Mucosa of stomach (tissue), 1 donor: ENCODE measurements around the gene TMEM135.

Experiments used
- H3K27me3 ChIP-seq: one replicate; pipeline ENCODE4 v1.7.0; 2013; ENCODE audit warnings: mild to moderate bottlenecking, low read length; ENCODE audit not compliant: control insufficient read depth, insufficient read depth
- H3K36me3 ChIP-seq: one replicate; pipeline ENCODE4 v1.7.0; 2013; ENCODE audit warnings: low read length; ENCODE audit not compliant: control insufficient read depth, insufficient read depth
- H3K4me1 ChIP-seq: one replicate; pipeline ENCODE4 v1.7.0; 2013; ENCODE audit warnings: mild to moderate bottlenecking, low read length; ENCODE audit not compliant: control insufficient read depth, insufficient read depth
- H3K4me3 ChIP-seq: one replicate; pipeline ENCODE4 v1.7.0; 2013; ENCODE audit warnings: low read length
- H3K9ac ChIP-seq: one replicate; pipeline ENCODE4 v1.7.0; 2013; ENCODE audit warnings: mild to moderate bottlenecking, low read length, moderate library complexity
- H3K9me3 ChIP-seq: one replicate; pipeline ENCODE4 v1.7.0; 2013; ENCODE audit warnings: mild to moderate bottlenecking, low read length, moderate library complexity; ENCODE audit not compliant: control insufficient read depth
- donor health status: Pancreatic carcinoma.

TMEM135 gene

GRCh38 chr11:87315229-87315628, 277.5 kb downstream of the TMEM135 start:
- no peaks in the 10 kb centered on the region for H3K4me1 ChIP-seq
- no peaks in the 10 kb centered on the region for H3K27me3 ChIP-seq
- H3K9me3 ChIP-seq = no peaks in the 10 kb centered on the region
- H3K36me3 ChIP-seq = no peaks in the 10 kb centered on the region
- H3K9ac ChIP-seq = no peak overlapping the region
- no peak overlapping the region for H3K4me3 ChIP-seq

- Histone ChIP-seq H3K9me3 (no peaks in the 10 kb centered on the region), H3K36me3 (no peaks in the 10 kb centered on the region), H3K27me3 (no peaks in the 10 kb centered on the region), H3K4me1 (no peaks in the 10 kb centered on the region), H3K9ac (no peak overlapping the region), H3K4me3 (no peak overlapping the region)
These were observed 278.8 kb downstream of the TMEM135 start for GRCh38 chr11:87316491-87316890.

GRCh38 chr11:87317441-87317840, 279.7 kb downstream of the TMEM135 start:
- H3K9ac ChIP-seq = no peak overlapping the region
- H3K36me3 ChIP-seq = no peaks in the 10 kb centered on the region
- H3K27me3 ChIP-seq = no peaks in the 10 kb centered on the region
- H3K4me1 ChIP-seq = no peaks in the 10 kb centered on the region
- H3K4me3 ChIP-seq = no peak overlapping the region
- no peaks in the 10 kb centered on the region for H3K9me3 ChIP-seq

DNA sequence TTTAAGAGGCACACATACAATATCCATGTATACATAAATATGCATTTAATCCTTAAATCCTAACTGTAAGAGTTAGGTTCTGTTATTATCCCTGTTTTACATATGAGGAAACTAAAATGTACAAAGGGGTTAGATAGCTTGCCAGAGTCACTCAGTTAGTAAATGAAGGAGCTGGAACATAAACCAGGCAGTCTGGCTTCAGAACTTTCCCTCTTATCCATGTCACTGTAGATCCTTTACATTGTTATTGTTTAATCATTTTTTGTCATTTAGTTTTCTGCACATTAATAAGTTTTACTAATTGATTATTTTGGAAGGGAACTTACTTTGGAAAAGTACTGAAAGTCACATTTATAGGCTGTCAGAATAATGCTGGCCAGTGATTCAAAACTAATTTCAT, 282.4 kb downstream of the TMEM135 start:
- H3K27me3 ChIP-seq = no peaks in the 10 kb centered on the region
- H3K36me3 ChIP-seq = no peaks in the 10 kb centered on the region
- no peaks in the 10 kb centered on the region for H3K4me1 ChIP-seq

DNA sequence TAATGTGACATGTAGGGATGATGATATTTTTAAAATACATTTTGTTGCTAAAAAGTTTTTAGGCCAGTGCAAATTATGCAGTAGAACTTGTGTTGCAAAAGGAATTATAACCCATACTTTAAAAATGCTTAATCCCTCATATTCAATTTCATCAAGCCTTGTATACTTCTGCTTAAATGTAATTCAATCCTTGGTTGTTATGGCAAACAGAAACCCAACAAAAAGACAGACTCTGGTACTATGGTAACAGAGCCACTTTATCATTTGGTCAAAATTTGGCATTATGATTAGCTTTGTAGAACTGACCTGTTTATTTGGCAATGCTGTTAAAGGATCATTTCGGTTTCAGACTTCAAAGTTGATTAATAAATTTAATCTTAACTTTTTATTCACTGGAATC, 284.8 kb downstream of the TMEM135 start:
- no peaks in the 10 kb centered on the region for H3K4me1 ChIP-seq
- no peaks in the 10 kb centered on the region for H3K9me3 ChIP-seq
- no peak overlapping the region for H3K9ac ChIP-seq
- no peaks in the 10 kb centered on the region for H3K27me3 ChIP-seq
- no peaks in the 10 kb centered on the region for H3K36me3 ChIP-seq
- no peak overlapping the region for H3K4me3 ChIP-seq

More for the DNA sequence above, 282.4 kb downstream of the TMEM135 start:
- Histone ChIP-seq H3K9ac (no peak overlapping the region), H3K9me3 (no peaks in the 10 kb centered on the region), H3K4me3 (no peak overlapping the region)

DNA sequence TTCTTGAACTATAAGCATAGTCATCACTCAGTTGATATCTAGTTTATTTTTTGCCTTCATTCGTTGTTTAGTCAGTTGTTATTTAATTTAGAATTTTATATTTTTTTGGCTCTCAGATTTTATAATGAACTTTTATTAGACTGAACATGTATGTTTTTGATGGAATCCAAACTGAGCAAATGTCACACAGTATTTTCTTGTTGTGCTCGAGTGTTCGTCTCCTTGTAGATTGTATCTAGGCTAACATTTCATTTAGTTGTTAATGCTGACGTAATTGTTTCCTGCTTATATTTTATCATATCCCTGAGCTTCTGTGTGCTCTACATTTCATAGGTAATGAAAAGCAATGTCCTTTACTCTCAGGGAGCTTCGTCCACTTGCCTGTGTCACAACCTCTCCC, 286.2 kb downstream of the TMEM135 start:
- H3K9ac ChIP-seq = no peak overlapping the region
- H3K36me3 ChIP-seq = no peaks in the 10 kb centered on the region
- no peaks in the 10 kb centered on the region for H3K4me1 ChIP-seq

DNA sequence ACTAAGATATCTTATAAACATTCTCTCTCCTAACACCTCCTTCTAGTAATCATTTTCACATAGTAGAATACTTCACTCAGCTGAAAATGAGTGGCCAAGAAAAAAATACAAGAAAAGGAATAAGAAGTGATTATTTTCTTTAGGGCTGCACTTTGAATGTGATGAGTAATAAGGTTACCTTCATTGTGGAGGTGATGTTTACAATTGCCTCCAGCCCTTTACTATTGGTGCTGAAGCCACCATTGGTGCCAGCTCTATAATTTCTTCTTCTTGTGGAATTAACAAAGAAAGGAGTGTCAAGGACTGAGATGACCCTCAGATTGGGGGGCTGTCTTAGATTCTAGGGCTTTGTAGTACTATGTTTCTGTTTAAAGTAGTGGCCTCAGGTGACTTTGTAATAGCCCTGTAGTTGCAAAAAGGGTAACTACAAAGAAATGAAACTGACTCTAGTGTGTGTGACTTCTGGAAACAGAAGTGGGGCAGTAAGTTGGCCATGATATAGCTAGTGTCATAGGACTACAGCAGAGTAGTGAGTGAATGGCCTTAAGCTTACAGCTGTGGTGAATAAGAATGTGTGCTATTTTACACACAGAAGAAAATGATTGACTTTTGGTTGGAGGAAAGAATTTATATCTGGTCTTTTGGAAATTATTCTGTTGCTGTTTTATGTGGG, 287.2 kb downstream of the TMEM135 start:
- no peak overlapping the region for H3K4me3 ChIP-seq
- no peaks in the 10 kb centered on the region for H3K36me3 ChIP-seq
- H3K9me3 ChIP-seq = no peaks in the 10 kb centered on the region
- no peak overlapping the region for H3K9ac ChIP-seq
- no peaks in the 10 kb centered on the region for H3K4me1 ChIP-seq
- no peaks in the 10 kb centered on the region for H3K27me3 ChIP-seq

More for the DNA sequence above, 286.2 kb downstream of the TMEM135 start:
- Histone ChIP-seq H3K9me3 (no peaks in the 10 kb centered on the region), H3K27me3 (no peaks in the 10 kb centered on the region), H3K4me3 (no peak overlapping the region)

- Histone ChIP-seq H3K9ac (no peak overlapping the region), H3K4me1 (no peaks in the 10 kb centered on the region), H3K4me3 (no peak overlapping the region), H3K9me3 (no peaks in the 10 kb centered on the region), H3K36me3 (no peaks in the 10 kb centered on the region), H3K27me3 (no peaks in the 10 kb centered on the region)
These were observed 287.7 kb downstream of the TMEM135 start for GRCh38 chr11:87325490-87325872.

DNA sequence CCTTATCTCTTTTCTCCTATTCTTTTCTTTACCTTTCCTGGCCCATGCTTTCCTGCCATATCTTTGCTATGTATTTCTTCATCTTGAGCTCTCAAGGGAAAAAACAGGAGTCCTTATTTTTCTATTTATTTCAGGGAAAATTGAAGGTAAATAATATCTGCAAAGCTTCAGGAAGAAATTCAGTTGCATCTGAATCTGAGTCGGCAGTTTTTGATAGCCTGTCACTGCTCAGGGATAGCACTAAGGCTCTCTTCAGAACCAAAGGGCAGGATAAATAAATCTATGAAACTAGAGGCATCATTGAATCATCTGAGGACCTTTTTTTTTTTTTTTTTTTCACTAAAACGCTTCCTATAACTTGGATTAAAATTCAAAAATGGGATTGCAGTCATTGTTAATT, 288.9 kb downstream of the TMEM135 start:
- Histone ChIP-seq H3K9ac (no peak overlapping the region), H3K36me3 (no peaks in the 10 kb centered on the region), H3K4me3 (no peak overlapping the region), H3K27me3 (no peaks in the 10 kb centered on the region), H3K9me3 (no peaks in the 10 kb centered on the region), H3K4me1 (no peaks in the 10 kb centered on the region)

DNA sequence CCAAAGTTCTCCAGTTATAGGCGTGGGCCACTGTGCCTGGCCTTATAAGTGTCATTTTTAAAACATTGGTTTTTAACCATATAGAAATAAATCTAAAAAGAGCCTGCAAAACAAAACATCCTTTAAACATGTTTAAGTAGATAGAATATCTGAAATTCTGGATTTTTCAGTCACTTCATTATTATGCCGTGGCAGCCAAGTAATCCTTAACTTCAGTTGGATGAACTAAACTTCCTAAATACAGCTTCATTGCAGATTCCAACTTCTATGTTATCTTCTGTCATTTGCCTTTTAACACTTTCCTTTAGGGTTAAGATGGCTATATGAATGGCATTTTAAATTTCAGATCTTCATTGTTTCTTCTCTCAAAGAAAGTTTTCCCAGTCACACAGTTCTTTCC, 291.4 kb downstream of the TMEM135 start:
- Histone ChIP-seq H3K4me1 (no peaks in the 10 kb centered on the region), H3K9me3 (no peaks in the 10 kb centered on the region), H3K27me3 (no peaks in the 10 kb centered on the region), H3K4me3 (no peak overlapping the region), H3K36me3 (no peaks in the 10 kb centered on the region), H3K9ac (no peak overlapping the region)

DNA sequence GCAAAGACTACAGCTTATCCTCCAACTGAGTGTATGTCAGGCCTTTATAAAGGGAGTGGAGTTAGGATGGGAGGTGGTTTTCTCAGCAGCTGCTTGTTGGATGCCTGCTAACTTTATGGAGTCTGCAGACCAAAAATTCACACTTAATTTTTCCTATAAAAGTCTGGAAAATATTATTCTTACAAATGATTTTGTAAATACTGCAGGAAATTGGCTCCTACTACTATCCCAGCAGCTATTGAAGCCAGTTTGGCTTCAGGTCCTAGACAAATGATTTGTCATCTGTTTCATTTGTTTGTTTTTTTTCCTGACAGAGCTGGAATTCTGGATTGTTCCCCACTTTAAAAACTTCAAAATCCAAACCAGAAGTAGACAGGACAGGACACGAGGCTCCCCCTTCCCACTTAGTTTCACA, 292.5 kb downstream of the TMEM135 start:
- no peaks in the 10 kb centered on the region for H3K36me3 ChIP-seq
- no peaks in the 10 kb centered on the region for H3K27me3 ChIP-seq
- no peak overlapping the region for H3K9ac ChIP-seq
- no peaks in the 10 kb centered on the region for H3K4me1 ChIP-seq
- no peak overlapping the region for H3K4me3 ChIP-seq
- no peaks in the 10 kb centered on the region for H3K9me3 ChIP-seq

DNA sequence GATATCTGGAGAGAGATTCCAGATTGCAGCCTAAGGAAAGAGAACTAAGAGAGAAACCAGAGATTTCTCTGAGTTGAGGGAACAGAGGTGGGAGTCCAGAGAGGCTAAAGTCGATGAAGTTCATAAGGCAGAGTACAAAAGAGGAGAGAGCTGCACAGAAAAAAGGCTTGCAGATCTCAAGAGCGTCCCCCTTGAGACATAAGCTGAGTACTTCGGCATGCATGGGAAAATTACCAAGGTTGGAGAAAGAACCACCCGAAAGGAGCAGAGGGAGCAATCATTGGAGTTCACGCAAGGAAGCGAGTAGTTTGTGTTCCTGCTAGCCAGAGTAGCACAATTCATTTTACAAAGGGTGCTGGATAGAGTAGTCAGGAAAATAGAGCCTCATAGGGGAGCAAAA, 293.5 kb downstream of the TMEM135 start:
- H3K9me3 ChIP-seq = no peaks in the 10 kb centered on the region

More for the DNA sequence above, 293.5 kb downstream of the TMEM135 start:
- no peak overlapping the region for H3K4me3 ChIP-seq
- H3K9ac ChIP-seq = no peak overlapping the region
- H3K4me1 ChIP-seq = no peaks in the 10 kb centered on the region
- no peaks in the 10 kb centered on the region for H3K27me3 ChIP-seq
- H3K36me3 ChIP-seq = no peaks in the 10 kb centered on the region
